Naive thymus-derived CD4-positive, alpha-beta T cell (primary cell): ENCODE measurements around the gene SLC35G6. TPM values are rescaled to one million over a fixed set of nuclear protein-coding genes. Genes with fewer than 3 reads are reported as not detected.
A peak's percentile ranks its signal among the peaks of the same experiment; 100 is the strongest.

ENCODE experiments used
- ATAC-seq: fragments of 150-1000 bp; cut with Tn5 transposase; 2 replicates; pipeline ENCODE4 v1.10.0; 2021; ENCODE audit warnings: mild to moderate bottlenecking, moderate library complexity
- CTCF ChIA-PET: fragments of 350-600 bp; sonication (Branson Sonifier 250); formaldehyde crosslinking; loops from one replicate; lab custom pipeline; 2021; ENCODE audit warnings: antibody characterized with exemption; lab: Charles Lee
- POLR2A ChIA-PET: fragments of 350-600 bp; sonication (Branson Sonifier 250); formaldehyde crosslinking; loops from one replicate; lab custom pipeline; 2021; ENCODE audit warnings: antibody characterized with exemption, inconsistent platforms; lab: Charles Lee
- DNase-seq, 9 donors: peaks; one replicate each; pipeline versions ENCODE4 v3.0.0 to v3.0.0-alpha.2; 2020 to 2022; ENCODE audit warnings: mixed read lengths in 1 of 9
- H3K27ac ChIP-seq: one replicate; pipeline ENCODE4 v1.7.0; 2013; ENCODE audit warnings: mild to moderate bottlenecking, low read depth, low read length, moderate library complexity
- H3K27me3 ChIP-seq, 2 donors: one replicate each; pipeline ENCODE4 v1.7.0; 2013; ENCODE audit warnings: low read length in 2 of 2, mild to moderate bottlenecking in 2 of 2, moderate library complexity in 2 of 2; ENCODE audit not compliant: control insufficient read depth in 2 of 2, insufficient read depth in 2 of 2
- H3K36me3 ChIP-seq, 3 experiments: 1 replicate in 2 of 3; 2 replicates in 1 of 3; pipeline ENCODE4 v1.7.0; 2013; ENCODE audit warnings: low read length in 3 of 3, mild to moderate bottlenecking in 3 of 3, moderate library complexity in 1 of 3; ENCODE audit not compliant: insufficient read depth in 3 of 3, control insufficient read depth in 2 of 3
- H3K4me1 ChIP-seq, 2 donors: one replicate each; pipeline ENCODE4 v1.7.0; 2013; ENCODE audit warnings: low read length in 2 of 2, mild to moderate bottlenecking in 2 of 2, moderate library complexity in 1 of 2; ENCODE audit not compliant: control insufficient read depth in 2 of 2, insufficient read depth in 2 of 2
- H3K4me3 ChIP-seq: 2 replicates; pipeline ENCODE4 v1.7.0; 2013; ENCODE audit warnings: mild to moderate bottlenecking, low read length
- H3K9me3 ChIP-seq, 3 experiments: 1 replicate in 2 of 3; 2 replicates in 1 of 3; pipeline ENCODE4 v1.7.0; 2013; ENCODE audit warnings: low read length in 3 of 3; ENCODE audit not compliant: control insufficient read depth in 2 of 3
- H3K27ac Mint-ChIP-seq, 9 donors: one replicate each; pipeline ENCODE4 v1.8.0; 2020 to 2022; ENCODE audit warnings: mixed read lengths in 9 of 9, mild to moderate bottlenecking in 8 of 9, moderate library complexity in 5 of 9, inconsistent platforms in 2 of 9
- H3K27me3 Mint-ChIP-seq, 5 donors: one replicate each; pipeline ENCODE4 v1.8.0; 2021 to 2022; ENCODE audit warnings: mixed read lengths in 5 of 5, mild to moderate bottlenecking in 1 of 5
- H3K36me3 Mint-ChIP-seq, 5 donors: one replicate each; pipeline ENCODE4 v1.8.0; 2020 to 2022; ENCODE audit warnings: mixed read lengths in 5 of 5, mild to moderate bottlenecking in 3 of 5, inconsistent platforms in 1 of 5
- H3K4me1 Mint-ChIP-seq, 7 donors: one replicate each; pipeline ENCODE4 v1.8.0; 2020 to 2022; ENCODE audit warnings: mixed read lengths in 7 of 7, mild to moderate bottlenecking in 3 of 7, inconsistent platforms in 1 of 7
- H3K4me3 Mint-ChIP-seq, 10 donors: one replicate each; pipeline ENCODE4 v1.8.0; 2020 to 2022; ENCODE audit warnings: mild to moderate bottlenecking in 10 of 10, mixed read lengths in 10 of 10, moderate library complexity in 6 of 10, inconsistent platforms in 2 of 10
- H3K9me3 Mint-ChIP-seq, 11 donors: one replicate each; pipeline ENCODE4 v1.8.0; 2020 to 2022; ENCODE audit warnings: mixed read lengths in 11 of 11, mild to moderate bottlenecking in 4 of 11, inconsistent platforms in 1 of 11, moderate library complexity in 1 of 11
- intact Hi-C, 2 donors: fragments of 100-400 bp; cut with micrococcal nuclease; formaldehyde crosslinking; loops; one replicate each; pipeline ENCODE4 v1.15.1; 2023
- polyA plus RNA-seq, 2 donors: library from polyadenylated mRNA; unstranded; fragments of 300-500 nt; fragmentation: Illumina TruSeq; gene quantifications; one replicate each; pipeline ENCODE4 v1.2.3, GENCODE V29; 2021
- total RNA-seq, 6 experiments: library from RNA in 5 of 6; stranded (reverse) in 5 of 6; gene quantifications; 1 replicate in 5 of 6; 2 replicates in 1 of 6; pipeline ENCODE4 v1.2.3 and lab custom pipeline; 2021 to 2026

Gene SLC35G6
- total and polyA plus RNA-seq, 7 experiments from 2014 or later = 0.16 TPM; not detected in 6

GRCh38 chr17:7483255-7484066 lies 2.2 kb downstream of the SLC35G6 start:
- H3K27ac ChIP-seq = peak overlapping the region; percentile 97
- H3K27me3 Mint-ChIP-seq = no peaks in the 10 kb centered on the region
- peaks cover 0 to 11% (median 0%) of the 10 kb centered on the region in 11 donors for H3K9me3 Mint-ChIP-seq
- intact Hi-C loops = loop anchor here (1.0 to 10.0 kb wide), 28 partner anchors 11 to 674 kb away; partner anchors contain the start of genes EIF5A (in 2 of the 2), ELP5 (in 2 of the 2), KCTD11 (in 2 of the 2) and SENP3 (in 2 of the 2)
- peaks cover 40 to 47% of the 10 kb centered on the region in 2 donors for H3K4me1 ChIP-seq
- peak overlapping the region; percentile 100 for H3K4me3 ChIP-seq
- H3K9me3 ChIP-seq = no peaks in the 10 kb centered on the region
- H3K27ac Mint-ChIP-seq = peak overlapping the region; percentile 99 to 100 (median 100)
- POLR2A ChIA-PET = interaction anchor here (0.6 to 6.3 kb wide), 33 partner anchors 10 to 651 kb away, joined by 3 to 107 read pairs (median 7); partner anchors contain the start of genes ACAP1, CHRNB1, FGF11 and MPDU1
- H3K36me3 Mint-ChIP-seq = peaks cover 0 to 19% (median 3%) of the 10 kb centered on the region in 5 donors
- no peaks in the 10 kb centered on the region for H3K27me3 ChIP-seq
- DNase-seq (peak; percentile 80 to 99 (median 95)), ATAC-seq (peak; percentile 69)
- peaks cover 55 to 75% (median 68%) of the 10 kb centered on the region in 7 donors for H3K4me1 Mint-ChIP-seq
- H3K4me3 Mint-ChIP-seq = peak overlapping the region; percentile 86 to 100 (median 98)
- CTCF ChIA-PET = interaction anchor here (0.7 to 5.3 kb wide), 3 partner anchors 42 to 147 kb away, joined by 3 to 34 read pairs (median 4); partner anchors contain the start of gene TMEM102
- peaks cover 0 to 9% (median 0%) of the 10 kb centered on the region in 3 experiments for H3K36me3 ChIP-seq

GRCh38 chr17:7484067-7484918 lies 3.0 kb downstream of the SLC35G6 start, which contains the start of gene POLR2A:
TSS of gene POLR2A (plus strand) at chr17:7484366.
- peak within 1 kb of the TSS; percentile 99 to 100 (median 100) for H3K27ac Mint-ChIP-seq
- peaks cover 0 to 11% (median 0%) of the 10 kb centered on the region in 11 donors for H3K9me3 Mint-ChIP-seq
- no peaks in the 10 kb centered on the region for H3K27me3 Mint-ChIP-seq
- H3K4me1 Mint-ChIP-seq = peaks cover 60 to 81% (median 72%) of the 10 kb centered on the region in 7 donors
- peak within 1 kb of the TSS; percentile 86 to 100 (median 98) for H3K4me3 Mint-ChIP-seq
- peak within 1 kb of the TSS; percentile 100 for H3K4me3 ChIP-seq
- peaks cover 0 to 19% (median 8%) of the 10 kb centered on the region in 5 donors for H3K36me3 Mint-ChIP-seq
- peaks cover 38 to 55% of the 10 kb centered on the region in 2 donors for H3K4me1 ChIP-seq
- no peaks in the 10 kb centered on the region for H3K9me3 ChIP-seq
- DNase-seq (peak; percentile 97 to 99 (median 99)), ATAC-seq (peak; percentile 80)
- peaks cover 0 to 6% (median 0%) of the 10 kb centered on the region in 3 experiments for H3K36me3 ChIP-seq
- ChIA-PET POLR2A (interaction anchor here (0.6 to 6.3 kb wide), 41 partner anchors 8 to 672 kb away, joined by 3 to 107 read pairs (median 5); partner anchors contain the start of genes ACAP1, CHRNB1, FGF11 and MPDU1), CTCF (interaction anchor here (0.7 to 5.3 kb wide), 5 partner anchors 30 to 147 kb away, joined by 3 to 34 read pairs (median 4); partner anchors contain the start of genes SENP3 and TMEM102)
- no peaks in the 10 kb centered on the region for H3K27me3 ChIP-seq
- peak within 1 kb of the TSS; percentile 97 for H3K27ac ChIP-seq
- intact Hi-C loops = loop anchor here (1.0 to 10.0 kb wide), 28 partner anchors 10 to 673 kb away; partner anchors contain the start of genes EIF5A (in 2 of the 2), ELP5 (in 2 of the 2), KCTD11 (in 2 of the 2) and SENP3 (in 2 of the 2)

GRCh38 chr17:7484919-7485377 lies 3.7 kb downstream of the SLC35G6 start:
- peaks cover 66 to 85% (median 75%) of the 10 kb centered on the region in 7 donors for H3K4me1 Mint-ChIP-seq
- POLR2A ChIA-PET = interaction anchor here (0.7 to 6.3 kb wide), 37 partner anchors 9 to 672 kb away, joined by 3 to 107 read pairs (median 7); partner anchors contain the start of genes CHRNB1, FGF11, MPDU1 and SENP3
- Histone ChIP-seq H3K9me3 (no peaks in the 10 kb centered on the region), H3K4me1 (peaks cover 36 to 58% of the 10 kb centered on the region in 2 donors), H3K4me3 (peak overlapping the region; percentile 100), H3K27me3 (no peaks in the 10 kb centered on the region), H3K27ac (peak overlapping the region; percentile 97), H3K36me3 (peaks cover 0 to 6% (median 0%) of the 10 kb centered on the region in 3 experiments)
- ATAC-seq (no peak), DNase-seq (no peak)
- intact Hi-C loops = loop anchor here (1.0 to 10.0 kb wide), 29 partner anchors 9 to 672 kb away; partner anchors contain the start of genes EIF5A (in 2 of the 2), ELP5 (in 2 of the 2), KCTD11 (in 2 of the 2) and SENP3 (in 2 of the 2)
- H3K36me3 Mint-ChIP-seq = peaks cover 0 to 20% (median 8%) of the 10 kb centered on the region in 5 donors
- H3K27ac Mint-ChIP-seq = peak overlapping the region; percentile 95 to 100 (median 100)
- H3K4me3 Mint-ChIP-seq = peak overlapping the region; percentile 86 to 100 (median 98)
- CTCF ChIA-PET = interaction anchor here (0.7 to 5.3 kb wide), 5 partner anchors 9 to 81 kb away, joined by 3 to 34 read pairs (median 4); partner anchors contain the start of genes SENP3, TMEM102 and TMEM256
- no peaks in the 10 kb centered on the region for H3K27me3 Mint-ChIP-seq
- H3K9me3 Mint-ChIP-seq = peaks cover 0 to 11% (median 0%) of the 10 kb centered on the region in 11 donors

GRCh38 chr17:7486181-7486580 lies 4.9 kb downstream of the SLC35G6 start:
- peaks cover 0 to 6% (median 4%) of the 10 kb centered on the region in 3 experiments for H3K36me3 ChIP-seq
- H3K4me3 ChIP-seq = peak overlapping the region; percentile 54
- H3K27ac ChIP-seq = peak overlapping the region; percentile 53
- DNase-seq (no peak), ATAC-seq (no peak)
- Mint-ChIP-seq H3K4me3 (peak overlapping the region; percentile 75 to 100 (median 83)), H3K4me1 (peaks cover 67 to 82% (median 76%) of the 10 kb centered on the region in 7 donors), H3K9me3 (peaks cover 0 to 11% (median 0%) of the 10 kb centered on the region in 11 donors), H3K36me3 (peaks cover 0 to 25% (median 8%) of the 10 kb centered on the region in 5 donors), H3K27ac (peak overlapping the region in 8 of 9 donors; percentile 36 to 76 (median 64)), H3K27me3 (no peaks in the 10 kb centered on the region)
- ChIA-PET POLR2A (interaction anchor here (0.5 to 6.3 kb wide), 24 partner anchors 8 to 613 kb away, joined by 3 to 107 read pairs (median 6); partner anchors contain the start of genes CHRNB1, FGF11, MPDU1 and SENP3), CTCF (interaction anchor here (0.6 to 5.3 kb wide), 5 partner anchors 10 to 131 kb away, joined by 3 to 34 read pairs (median 4); partner anchors contain the start of gene TMEM102)
- peaks cover 38 to 60% of the 10 kb centered on the region in 2 donors for H3K4me1 ChIP-seq
- intact Hi-C loops = loop anchor here in 1 of 2 donors (10.0 kb wide), 1 partner anchor 131 kb away; the partner anchor contains the start of genes KCTD11 and TMEM95
- no peaks in the 10 kb centered on the region for H3K9me3 ChIP-seq
- H3K27me3 ChIP-seq = no peaks in the 10 kb centered on the region

GRCh38 chr17:7490144-7490543 lies 8.9 kb downstream of the SLC35G6 start:
- Histone ChIP-seq H3K27ac (no peak overlapping the region), H3K4me1 (peaks cover 31 to 56% of the 10 kb centered on the region in 2 donors), H3K4me3 (no peak overlapping the region), H3K36me3 (peaks cover 0 to 6% (median 4%) of the 10 kb centered on the region in 3 experiments), H3K27me3 (no peaks in the 10 kb centered on the region), H3K9me3 (no peaks in the 10 kb centered on the region)
- Mint-ChIP-seq H3K4me3 (peak overlapping the region in 4 of 10 donors; percentile 39 to 64 (median 52)), H3K9me3 (peaks cover 0 to 4% (median 0%) of the 10 kb centered on the region in 11 donors), H3K36me3 (peaks cover 0 to 28% (median 19%) of the 10 kb centered on the region in 5 donors), H3K27ac (peak overlapping the region in 4 of 9 donors; percentile 2 to 69 (median 21)), H3K27me3 (no peaks in the 10 kb centered on the region), H3K4me1 (peaks cover 58 to 87% (median 73%) of the 10 kb centered on the region in 7 donors)
- intact Hi-C loops = no loop called here
- ChIA-PET CTCF (no interaction called here), POLR2A (interaction anchor here (1.0 to 1.7 kb wide), 4 partner anchors 10 to 71 kb away, joined by 3 to 5 read pairs (median 3); partner anchors contain the start of gene ZBTB4)
- no peak for ATAC-seq
- DNase-seq = no peak
